ENCODE measurements around the gene PLA2G4E.
A peak's percentile ranks its signal among the peaks of the same experiment; 100 is the strongest.

PLA2G4E gene, protein sequence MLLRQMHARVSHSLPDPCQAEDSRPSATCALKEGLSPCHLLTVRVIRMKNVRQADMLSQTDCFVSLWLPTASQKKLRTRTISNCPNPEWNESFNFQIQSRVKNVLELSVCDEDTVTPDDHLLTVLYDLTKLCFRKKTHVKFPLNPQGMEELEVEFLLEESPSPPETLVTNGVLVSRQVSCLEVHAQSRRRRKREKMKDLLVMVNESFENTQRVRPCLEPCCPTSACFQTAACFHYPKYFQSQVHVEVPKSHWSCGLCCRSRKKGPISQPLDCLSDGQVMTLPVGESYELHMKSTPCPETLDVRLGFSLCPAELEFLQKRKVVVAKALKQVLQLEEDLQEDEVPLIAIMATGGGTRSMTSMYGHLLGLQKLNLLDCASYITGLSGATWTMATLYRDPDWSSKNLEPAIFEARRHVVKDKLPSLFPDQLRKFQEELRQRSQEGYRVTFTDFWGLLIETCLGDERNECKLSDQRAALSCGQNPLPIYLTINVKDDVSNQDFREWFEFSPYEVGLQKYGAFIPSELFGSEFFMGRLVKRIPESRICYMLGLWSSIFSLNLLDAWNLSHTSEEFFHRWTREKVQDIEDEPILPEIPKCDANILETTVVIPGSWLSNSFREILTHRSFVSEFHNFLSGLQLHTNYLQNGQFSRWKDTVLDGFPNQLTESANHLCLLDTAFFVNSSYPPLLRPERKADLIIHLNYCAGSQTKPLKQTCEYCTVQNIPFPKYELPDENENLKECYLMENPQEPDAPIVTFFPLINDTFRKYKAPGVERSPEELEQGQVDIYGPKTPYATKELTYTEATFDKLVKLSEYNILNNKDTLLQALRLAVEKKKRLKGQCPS

DNA sequence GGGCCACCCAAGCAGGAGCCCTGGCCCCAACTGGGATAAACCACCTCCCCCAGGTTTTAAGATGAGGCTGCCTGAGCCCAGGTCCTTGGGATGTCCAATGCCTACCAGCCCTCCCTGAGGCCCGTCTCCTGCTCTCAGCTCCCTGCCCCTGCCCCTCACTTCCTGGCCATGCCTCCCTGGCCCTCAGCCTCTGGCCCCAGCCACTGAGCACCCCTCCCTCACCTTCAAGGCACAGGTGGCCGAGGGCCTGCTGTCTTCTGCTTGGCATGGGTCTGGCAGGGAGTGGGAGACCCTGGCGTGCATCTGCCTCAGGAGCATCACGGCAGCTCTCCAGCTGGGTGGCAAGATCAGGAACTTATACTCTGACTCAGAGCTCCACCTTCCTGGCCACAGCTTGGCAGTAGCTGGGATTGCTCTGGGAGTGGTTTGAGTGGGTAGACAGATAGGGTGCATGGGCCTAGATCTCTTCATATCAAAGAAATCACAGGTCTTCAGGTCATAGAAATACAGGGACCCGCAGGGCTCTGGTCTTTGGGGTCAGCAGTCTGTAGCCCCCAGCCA, at the start of gene PLA2G4E:
Gene PLA2G4E (minus strand): TSS at position 330 of the 561 bp plus-strand sequence. CDS start 12 bp downstream, at position 318.
- Histone ChIP-seq H3K4me3 (peak within 1 kb of the TSS; percentile 10 to 35 (median 25)), H3K27ac (peak within 1 kb of the TSS in 19 of 21 experiments; percentile 12 to 84 (median 76))

DNA sequence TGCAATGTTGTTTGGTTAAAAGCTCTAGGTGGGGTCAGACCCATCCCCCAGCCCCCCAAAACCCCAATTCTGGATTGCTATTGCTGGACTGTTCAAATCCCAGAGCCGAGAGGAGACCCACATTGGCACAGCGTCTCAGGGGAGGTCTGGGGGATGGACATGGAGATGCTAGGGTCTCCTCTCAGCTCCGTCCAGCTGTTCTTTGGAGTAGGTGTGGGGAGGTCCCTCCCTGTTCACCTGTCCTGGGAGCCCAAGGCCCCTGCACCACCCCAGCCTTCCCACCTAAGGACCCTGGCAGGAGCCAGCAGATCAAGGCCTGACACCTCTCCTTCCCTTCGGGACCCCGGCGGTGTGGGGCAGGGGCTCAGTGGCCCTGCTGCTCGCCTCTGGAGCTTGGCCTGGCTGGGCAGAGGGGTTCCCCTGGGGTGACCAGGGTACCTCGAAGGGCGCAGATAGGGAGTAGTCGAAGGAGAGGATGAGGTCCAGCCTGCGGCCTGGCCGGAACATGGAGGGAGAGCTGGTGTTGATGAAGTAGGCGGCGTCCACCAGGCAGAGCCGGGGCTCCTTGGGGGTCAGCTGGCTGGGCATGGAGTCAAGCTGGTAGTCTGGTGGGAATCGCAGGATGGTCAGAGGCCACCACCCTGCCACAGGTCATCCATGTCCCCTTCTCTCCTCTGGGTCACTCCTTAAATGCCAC, 49.6 kb upstream of the PLA2G4E start:
- Histone ChIP-seq H3K4me3 (no peak overlapping the region), H3K27ac (no peak overlapping the region)

DNA sequence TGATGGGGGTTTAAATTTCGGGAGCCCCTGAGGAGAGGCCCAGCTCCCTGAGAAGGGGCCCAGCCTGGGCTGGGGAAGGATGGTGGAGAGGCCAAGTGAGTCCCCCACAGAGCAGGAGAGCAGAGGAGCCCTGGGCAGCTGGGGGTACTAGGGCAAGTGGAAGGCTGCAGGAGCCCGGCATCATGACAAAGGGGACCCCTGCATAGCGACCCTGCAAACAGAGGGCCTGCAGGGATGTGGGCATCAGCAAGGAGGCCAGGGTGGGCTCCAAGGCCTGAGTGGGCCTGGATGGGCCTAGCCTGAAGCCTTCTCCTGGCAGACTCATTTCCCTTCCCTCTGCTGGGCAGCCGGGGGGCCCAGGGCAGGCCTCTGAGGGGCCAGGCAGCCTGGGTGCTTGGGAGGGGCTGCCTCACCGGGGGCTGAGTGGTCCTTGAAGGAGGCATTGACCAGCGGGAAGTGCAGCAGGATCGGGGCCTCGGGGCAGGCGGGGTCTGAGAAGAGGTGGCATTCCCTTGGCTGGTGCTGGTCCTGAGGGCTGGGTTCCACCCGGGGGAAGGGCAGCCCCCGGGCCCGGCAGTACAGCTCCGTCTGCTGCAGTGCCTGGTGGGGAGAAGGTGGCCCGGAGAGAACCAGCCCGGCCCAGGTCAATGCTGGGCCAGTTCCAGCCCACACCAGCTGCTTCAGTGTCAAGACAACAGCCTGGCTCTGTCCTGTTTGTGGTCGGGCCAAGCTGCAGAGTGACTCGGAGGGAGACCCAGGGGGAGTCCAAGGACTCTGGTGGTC, 48.8 kb upstream of the PLA2G4E start:
- no peak overlapping the region for H3K4me3 ChIP-seq
- no peak overlapping the region for H3K27ac ChIP-seq

DNA sequence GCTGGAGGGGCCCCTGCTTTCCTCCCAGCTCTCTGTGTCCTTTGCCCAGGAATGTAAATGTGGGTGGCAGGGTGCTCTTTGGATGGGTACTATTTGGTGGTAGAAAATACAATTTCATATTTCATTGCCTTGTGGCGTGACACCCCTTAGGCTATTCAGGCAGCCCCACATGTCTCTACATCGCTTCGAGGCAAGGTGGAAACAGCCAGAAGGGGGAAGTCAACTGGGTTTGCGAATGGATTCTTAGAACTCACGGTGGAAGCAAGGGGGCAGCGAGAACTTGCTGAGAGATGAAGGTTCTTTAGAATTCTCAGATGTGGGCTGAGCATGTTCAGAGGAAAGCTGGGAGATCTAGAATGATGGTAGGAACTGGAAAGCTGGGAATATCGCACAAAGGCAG, 48.2 kb upstream of the PLA2G4E start:
- Histone ChIP-seq H3K4me3 (no peak overlapping the region), H3K27ac (no peak overlapping the region)

DNA sequence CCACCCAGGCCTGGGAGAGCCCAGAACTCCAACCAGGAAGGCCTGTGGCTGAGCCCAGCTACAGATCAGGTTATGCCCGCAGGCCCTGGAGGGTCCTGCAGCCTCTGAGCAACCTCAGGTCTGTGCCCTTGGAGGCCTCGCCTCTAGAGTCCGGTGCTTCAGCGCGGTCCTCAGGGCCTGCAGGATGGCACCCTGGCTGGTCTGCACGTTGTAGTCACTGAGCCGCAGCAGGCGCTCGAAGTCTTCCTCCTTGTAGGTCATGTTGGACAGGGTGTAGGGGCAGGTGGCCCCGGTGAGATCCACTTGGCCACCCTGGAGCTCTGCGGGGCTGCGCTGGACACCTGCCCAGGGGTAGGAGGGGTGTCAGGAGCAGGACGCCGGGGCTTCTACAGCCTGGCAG, 47.8 kb upstream of the PLA2G4E start:
- no peak overlapping the region for H3K4me3 ChIP-seq
- no peak overlapping the region for H3K27ac ChIP-seq

DNA sequence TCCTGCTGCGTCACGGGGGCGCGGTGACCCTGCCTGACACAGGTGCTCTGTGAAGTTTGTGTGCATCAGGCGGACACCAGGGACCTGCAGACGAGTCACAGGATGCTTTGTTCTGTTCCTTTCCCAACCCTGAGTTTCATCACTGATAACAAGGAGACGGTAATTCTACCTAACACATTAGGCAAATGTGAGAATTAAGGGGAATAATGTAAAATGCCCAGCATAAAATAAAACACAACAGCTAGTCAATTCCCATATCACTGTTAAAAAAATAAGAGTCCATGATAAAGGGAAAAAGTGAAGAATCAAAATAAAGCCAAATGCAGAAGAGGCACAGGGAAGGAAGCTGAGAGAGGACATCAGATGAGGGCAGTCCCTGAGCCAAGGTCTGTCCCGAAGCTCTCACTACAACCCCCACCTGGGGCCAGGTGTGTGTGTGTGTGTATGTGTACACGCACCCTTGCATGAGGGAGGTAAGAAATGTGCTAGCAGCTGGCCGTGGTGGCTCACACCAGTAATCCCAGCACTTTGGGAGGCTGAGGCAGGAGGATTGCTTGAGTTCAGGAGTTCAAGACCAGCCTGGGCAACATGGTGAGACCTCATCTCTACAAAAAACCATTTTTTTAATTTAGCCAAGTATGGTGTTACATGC, 46.0 kb upstream of the PLA2G4E start:
- no peak overlapping the region for H3K4me3 ChIP-seq
- no peak overlapping the region for H3K27ac ChIP-seq

DNA sequence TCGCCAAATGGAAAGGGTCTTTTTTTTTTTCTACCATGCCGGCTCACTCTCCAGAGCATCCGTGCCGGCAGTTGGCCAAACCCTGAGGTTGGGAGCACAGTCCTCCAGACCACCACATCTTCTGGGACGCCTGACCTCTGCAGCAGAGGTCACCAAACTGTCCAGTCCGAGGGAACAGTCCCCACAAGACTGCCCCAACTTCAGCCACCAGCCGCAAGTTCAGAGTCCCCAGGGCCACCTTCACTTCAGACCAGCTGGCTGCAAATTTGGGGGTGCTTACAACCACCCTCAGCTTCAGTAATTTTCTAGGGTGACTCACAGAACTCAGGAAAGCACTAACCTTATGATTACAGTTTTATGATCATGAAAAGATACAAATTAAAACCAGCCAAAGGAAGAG, 44.6 kb upstream of the PLA2G4E start:
- Histone ChIP-seq H3K4me3 (no peak overlapping the region), H3K27ac (no peak overlapping the region)

DNA sequence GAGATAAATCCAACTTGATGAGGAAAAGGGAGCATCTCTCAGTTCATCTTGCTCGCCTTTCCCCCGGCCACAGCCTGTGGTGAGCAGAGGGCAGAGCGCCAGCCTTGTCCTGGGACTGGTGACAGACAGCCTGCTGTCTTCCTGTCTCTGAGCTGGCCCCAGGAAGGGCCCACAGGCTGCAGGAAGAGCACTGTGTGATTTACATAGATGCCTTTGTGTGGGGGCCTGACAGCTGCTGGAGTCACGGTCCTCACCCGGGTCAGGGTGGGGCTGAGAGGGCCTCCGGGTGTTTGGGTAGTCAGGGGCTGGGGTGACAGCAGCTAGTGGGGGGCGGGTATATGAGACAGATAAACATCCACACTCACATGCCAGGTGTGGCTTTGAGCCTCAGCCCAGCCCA, 44.2 kb upstream of the PLA2G4E start:
- Histone ChIP-seq H3K4me3 (no peak overlapping the region), H3K27ac (no peak overlapping the region)

DNA sequence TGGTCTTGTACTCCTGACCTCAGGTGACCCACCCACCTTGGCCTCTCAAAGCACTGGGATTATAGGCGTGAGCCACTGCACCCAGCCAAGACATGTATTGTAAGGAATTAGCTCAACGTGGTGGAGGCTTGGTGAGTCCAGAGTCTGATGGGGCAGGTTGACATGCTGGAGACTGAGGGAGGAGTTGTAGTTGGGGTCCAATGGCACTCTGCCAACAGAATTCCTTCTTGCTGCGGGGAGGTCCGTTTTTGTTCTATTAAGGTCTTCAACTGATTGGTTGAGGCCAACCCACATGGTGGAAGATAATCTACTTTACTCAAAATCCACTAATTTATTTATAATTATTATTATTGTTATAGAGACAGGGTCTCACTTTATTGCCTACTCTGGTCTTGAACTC, 43.4 kb upstream of the PLA2G4E start:
- no peak overlapping the region for H3K27ac ChIP-seq

DNA sequence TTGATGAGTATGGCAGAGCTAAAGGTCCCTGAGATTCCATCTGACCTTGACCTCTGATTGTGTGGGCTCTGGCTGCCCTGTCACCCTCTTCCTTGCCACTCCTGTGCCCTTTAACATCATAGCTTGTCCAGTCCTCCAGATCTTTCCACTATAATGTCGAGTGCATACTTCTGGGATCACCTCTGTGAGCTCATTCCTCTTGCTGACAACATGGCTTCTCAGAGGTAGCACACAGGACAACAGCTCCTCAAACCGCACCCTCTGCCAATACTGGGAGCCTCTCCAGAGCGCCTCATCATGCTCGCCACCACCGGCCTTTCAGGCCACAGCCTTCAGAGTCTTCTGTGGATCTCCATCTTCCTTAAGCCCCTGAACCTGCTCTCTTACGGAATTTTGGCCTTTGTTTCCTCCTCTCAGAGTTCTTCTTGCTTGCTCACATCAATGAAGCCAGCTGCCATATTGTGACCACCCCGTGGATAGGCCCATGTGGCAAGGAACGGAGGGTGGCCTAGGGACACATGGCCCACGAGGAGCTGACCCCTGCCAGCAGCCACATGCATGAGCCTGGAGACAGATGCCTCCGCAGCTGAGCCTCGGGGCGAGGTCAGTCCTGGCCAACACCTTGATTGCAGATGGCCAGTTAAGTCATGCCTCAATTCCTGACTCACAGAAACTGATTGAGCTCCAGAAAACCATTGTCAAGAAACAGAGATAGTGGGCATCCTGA, 42.4 kb upstream of the PLA2G4E start:
- no peak overlapping the region for H3K27ac ChIP-seq
- H3K4me3 ChIP-seq = no peak overlapping the region

More for the DNA sequence above, 43.4 kb upstream of the PLA2G4E start:
- H3K4me3 ChIP-seq = no peak overlapping the region

DNA sequence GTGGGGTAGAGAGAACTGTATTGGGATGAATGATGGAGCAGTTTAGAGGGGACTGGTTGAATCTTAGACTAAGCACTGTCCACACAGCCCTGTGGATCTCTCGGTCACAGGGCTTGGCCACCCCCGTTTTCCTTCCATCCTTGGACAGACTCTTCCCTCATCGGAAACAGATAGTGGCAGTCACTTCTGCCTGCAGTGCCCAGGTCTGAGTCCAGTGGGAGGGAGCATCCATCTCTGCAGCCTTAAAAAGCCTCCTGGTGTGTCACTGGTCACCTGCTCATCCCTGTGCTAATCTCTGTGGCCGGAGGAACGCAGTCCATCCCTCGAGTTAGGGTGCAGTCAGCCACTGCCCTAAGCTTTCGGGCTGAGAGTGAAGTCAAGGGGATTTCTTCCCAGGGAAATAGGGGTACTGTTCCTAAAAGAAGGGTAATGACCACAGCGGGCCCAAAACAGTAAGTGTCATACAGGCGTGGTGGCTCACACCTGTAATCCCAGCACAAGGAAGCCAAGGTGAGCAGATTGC, 41.5 kb upstream of the PLA2G4E start:
- H3K4me3 ChIP-seq = no peak overlapping the region

DNA sequence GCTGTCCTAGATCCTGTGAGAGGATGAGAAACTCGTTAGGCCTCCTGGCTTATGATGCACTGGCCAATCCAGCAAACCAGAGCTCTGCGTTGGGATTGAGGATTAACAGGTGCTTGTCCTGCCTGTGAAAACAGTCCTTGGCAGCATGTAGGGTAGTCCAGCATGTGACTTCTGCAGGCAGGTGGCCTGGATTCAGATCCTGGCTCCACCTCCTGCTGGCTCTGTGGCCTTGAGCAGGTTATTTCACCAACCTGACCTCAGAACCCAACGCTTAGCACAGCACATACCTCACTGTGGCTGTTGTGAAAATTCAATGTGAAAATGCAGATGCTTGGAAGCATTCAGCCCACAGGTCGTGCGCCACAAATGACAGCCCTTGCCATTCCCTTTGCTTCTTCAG, 40.0 kb upstream of the PLA2G4E start:
- Histone ChIP-seq H3K27ac (peak overlapping the region in 1 of 21 experiments; percentile 6), H3K4me3 (no peak overlapping the region)

More for the DNA sequence above, 41.5 kb upstream of the PLA2G4E start:
- no peak overlapping the region for H3K27ac ChIP-seq

DNA sequence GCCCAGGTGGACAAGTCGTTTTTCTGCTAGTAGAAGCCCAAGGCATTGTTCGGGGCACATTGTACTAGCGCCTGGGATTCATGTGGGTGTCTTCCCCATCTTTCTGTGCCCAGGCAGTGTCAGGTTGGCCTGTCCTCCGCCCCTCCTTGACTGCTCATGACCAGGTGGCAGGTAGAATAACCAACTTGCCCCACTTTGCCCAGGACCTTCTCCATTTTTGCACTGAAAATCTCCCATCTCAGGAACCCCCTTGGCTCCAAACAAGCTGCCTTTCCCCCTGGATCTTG, 39.6 kb upstream of the PLA2G4E start:
- Histone ChIP-seq H3K27ac (peak overlapping the region in 2 of 21 experiments; percentile 6 to 15), H3K4me3 (no peak overlapping the region)

DNA sequence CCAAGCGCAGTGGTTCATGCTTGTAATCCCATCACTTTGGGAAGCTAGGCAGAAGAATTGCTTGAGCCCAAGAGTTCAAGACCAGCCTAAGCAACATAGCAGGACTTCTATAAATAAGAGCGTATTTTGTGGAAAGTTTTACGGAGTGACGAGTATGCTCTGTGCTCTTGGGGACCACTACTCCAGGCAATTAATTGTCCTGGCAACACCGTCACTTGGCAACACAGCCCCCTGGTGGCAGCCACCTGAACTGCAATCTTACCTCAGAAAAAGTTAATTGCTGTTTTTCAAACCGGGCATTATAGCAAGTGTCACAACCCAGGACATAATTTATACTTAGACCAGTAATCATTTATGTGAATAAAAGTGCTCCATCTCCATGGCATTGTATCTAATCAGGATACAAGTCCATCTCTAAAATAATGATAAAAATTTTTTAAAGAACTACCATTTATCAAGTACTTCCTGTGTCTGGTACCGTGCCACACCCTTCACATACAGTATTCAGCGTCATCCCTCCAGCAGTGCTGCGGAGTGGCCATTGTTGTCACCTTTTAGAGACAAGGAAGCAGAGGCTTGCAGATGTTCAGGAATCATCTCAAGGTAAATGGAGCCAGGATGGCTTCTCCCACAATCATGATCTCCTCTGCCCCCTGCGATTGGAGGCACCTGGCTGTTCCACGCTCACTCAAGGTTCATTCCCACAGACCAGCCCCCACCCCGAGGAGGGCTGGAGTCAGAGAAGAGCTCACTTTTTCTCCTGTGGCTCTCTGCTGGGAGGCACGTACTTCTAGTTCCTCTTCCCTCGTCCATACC, 39.0 kb upstream of the PLA2G4E start:
- H3K4me3 ChIP-seq = no peak overlapping the region
- peak overlapping the region in 2 of 21 experiments; percentile 6 to 15 for H3K27ac ChIP-seq

DNA sequence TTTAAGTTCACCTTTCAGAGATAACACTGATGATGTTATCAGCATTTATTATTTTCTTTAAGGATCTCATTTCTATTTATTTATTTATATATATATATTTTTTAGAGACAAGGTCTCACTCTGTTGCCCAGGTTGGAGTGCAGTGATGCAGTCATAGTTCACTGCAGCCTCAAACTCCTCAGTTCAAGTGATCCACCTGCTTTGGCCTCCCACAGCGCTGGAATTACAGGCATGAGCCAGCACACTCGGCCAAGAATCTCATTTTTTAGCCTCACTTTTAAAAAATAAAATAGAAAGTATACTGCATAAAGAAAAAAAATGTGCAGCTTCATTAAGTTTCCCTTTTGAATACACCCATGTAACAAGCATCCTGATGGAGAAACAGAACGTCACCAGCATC, 37.9 kb upstream of the PLA2G4E start:
- Histone ChIP-seq H3K4me3 (no peak overlapping the region), H3K27ac (peak overlapping the region in 5 of 21 experiments; percentile 34 to 83 (median 77))

DNA sequence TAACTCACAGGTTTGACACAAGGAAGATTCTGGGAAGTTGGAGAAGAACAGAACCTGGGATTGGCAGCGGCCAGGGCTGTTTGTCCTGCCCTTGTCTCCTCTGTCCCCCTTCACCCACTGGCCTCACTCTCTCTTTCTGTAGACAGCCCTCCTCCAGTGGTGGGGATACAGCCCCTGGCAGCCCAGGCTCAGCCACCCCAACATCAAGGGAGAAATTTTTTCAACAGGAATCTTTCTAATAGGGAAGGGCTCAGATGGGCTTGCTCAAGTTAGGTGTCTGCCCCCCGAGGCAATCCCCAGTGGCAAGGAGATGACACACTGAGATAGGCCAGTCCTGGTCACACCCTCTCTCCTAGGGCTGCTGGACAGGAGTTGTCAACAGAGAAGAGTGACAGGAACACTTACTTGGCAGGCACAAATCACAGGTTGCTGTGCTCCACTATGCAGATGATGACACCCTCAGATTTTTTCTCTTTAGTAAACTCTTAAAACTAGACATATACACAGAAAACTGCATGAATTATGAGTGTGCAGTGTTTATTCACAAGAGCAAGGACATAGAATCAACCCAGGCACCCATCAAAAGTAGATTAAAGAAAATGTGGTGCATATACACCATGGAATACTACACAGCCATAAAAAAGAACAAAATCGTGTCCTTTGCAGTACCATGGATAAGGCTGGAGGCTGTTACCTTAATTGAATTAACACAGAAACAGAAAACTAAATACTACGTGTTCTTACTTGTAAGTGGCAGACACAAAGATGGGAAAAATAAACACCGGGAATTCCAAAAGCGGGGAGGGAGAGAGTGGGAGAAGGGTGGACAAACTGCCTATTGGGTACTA, 37.2 kb upstream of the PLA2G4E start:
- peak overlapping the region in 20 of 21 experiments; percentile 56 to 89 (median 78) for H3K27ac ChIP-seq
- no peak overlapping the region for H3K4me3 ChIP-seq
